Stimulated activated CD4-positive, alpha-beta T cell treated with anti-CD3 and anti-CD28 coated beads, Interleukin-1b, Interleukin-23, amount 100 ng/mL, for 48 hours (primary cell): ENCODE data around the gene PDLIM4.

Experiments used
- DNase-seq: peaks from one replicate; pipeline ENCODE4 v3.0.0-alpha.2; 2020

The PDLIM4 gene

GRCh38 chr5:132227485-132228240, 29.8 kb upstream of the PDLIM4 start, which contains the start of gene P4HA2:
P4HA2 (minus strand) TSS chr5:132227853; CDS start chr5:132218626, 9,227 bp downstream.
- DNase-seq = peak; percentile 47

- no peak for DNase-seq
These were observed 29.1 kb upstream of the PDLIM4 start for GRCh38 chr5:132228241-132229035.

DNA sequence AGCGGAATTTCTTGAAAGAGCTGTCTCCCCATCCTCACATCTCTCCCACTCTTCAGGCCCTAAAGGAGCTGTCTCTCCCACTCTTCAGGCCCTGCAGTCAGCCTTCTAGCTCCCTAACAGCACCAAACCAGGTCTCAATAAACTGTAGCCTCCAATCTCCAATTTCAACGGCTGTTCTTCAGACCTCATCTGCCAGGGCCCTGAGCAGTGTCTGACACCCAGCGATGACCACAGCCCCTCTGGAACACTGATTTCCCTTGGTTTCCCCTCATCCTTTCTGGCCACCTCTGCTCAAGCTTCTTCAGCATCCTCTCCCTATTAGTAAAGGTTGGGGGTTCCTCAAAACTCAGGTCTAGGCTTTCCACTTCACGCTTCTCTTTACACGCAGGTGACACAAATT, 28.3 kb upstream of the PDLIM4 start:
- no peak for DNase-seq

DNA sequence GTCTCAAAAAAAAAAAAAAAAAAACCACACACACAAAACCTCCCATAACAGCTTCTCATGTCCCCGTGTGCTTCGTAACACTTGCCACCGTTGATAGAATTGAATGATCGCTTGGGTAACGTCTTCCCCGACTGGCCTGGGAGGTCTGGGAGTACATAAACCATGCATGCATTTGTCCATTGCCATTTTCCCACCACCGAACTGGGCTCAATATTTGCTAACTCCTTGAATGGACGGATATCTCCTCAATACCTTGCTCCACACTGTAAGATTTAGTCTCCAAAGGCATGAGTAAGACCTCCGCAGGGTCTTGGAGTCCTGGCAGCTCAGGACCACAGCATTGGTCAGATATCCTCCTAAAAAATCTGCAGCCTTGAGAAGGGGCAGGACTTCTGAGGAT, 26.6 kb upstream of the PDLIM4 start:
- DNase-seq = no peak

- DNase-seq = no peak
These were observed 25.0 kb upstream of the PDLIM4 start for GRCh38 chr5:132232465-132232864.

DNA sequence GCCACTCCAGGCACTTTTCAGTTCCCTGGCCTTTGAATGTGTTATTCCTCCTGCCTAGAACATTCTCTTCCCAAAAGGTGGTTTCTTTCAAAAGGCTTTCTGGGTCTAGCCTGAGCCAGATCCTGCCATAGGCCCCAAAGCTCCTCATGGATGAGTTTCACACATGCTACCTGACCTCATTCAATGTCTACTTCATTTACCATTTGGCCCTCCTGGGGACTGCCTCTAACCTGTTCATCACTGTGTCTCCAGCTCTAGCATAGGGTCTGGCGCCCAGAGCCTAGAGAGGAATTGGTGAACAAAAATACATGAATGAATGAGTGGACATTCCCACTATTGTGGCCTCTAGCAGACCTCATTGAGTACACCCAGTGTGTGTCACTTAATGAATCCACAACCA, 24.4 kb upstream of the PDLIM4 start:
- DNase-seq = no peak

GRCh38 chr5:132233811-132234683, 23.4 kb upstream of the PDLIM4 start:
- no peak for DNase-seq

DNA sequence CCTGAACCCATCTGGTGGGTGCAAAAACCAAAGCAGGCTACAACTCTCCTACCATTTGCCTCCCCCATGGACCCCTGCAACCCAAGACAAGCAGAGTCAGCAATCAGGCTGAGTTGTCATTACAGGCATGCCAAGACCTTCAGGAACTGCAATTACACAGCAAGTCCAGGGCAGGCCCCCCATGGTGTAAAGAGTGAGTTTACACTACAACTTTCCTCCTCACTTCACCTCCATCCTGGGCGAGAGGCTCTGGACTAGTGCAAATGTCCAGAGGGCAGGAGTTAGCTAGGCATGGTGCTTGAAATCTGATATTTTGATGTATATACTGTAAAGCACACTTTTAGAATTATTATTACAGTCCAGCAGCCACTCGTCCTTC, 22.8 kb upstream of the PDLIM4 start:
- DNase-seq = no peak

DNA sequence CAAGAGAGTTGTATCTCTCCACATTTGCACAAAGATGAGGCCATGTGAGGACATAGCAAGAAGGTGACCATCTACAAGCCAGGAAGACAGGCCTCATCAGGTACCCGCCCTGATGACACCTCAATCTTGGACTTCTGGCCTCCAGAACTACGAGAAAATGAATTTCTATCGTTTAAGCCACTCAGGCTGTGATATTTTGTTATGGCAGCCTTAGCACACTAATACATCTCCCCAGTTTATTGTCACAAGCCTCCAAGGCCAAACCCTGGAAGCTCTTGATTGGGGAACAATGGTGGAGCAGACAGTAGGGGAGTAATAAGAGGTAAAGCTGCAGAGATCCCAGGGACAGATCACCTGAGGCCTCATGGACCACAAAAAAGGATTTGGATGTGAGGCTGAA, 22.2 kb upstream of the PDLIM4 start:
- DNase-seq = no peak

GRCh38 chr5:132237141-132237540, 20.4 kb upstream of the PDLIM4 start:
- DNase-seq = no peak

GRCh38 chr5:132237670-132238069, 19.8 kb upstream of the PDLIM4 start:
- DNase-seq = no peak

GRCh38 chr5:132238169-132238744, 19.2 kb upstream of the PDLIM4 start:
- DNase-seq = peak; percentile 77

GRCh38 chr5:132238901-132239500, 18.5 kb upstream of the PDLIM4 start:
- DNase-seq = no peak

GRCh38 chr5:132239776-132240175, 17.7 kb upstream of the PDLIM4 start:
- DNase-seq = no peak

GRCh38 chr5:132243366-132243977, 14.0 kb upstream of the PDLIM4 start:
- DNase-seq = no peak

DNA sequence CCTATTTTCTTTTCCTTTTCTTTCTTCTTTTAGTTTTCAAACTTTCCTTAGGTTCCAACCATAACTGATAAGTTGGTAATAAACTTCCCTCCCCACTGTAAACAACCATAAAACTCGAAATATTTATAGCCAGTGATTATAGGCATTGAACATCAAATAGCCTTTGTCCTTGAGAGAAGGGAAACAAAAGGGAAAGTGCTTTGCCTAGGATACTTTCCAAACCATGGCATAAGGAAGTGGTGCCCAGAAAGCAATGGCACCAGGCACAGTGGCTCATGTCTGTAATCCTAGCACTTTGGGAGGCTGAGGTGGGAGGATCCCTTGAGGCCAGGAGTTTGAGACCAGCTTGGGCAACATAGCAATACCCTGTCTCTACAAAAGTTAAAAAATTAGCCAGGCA, 11.9 kb upstream of the PDLIM4 start:
- DNase-seq = no peak

DNA sequence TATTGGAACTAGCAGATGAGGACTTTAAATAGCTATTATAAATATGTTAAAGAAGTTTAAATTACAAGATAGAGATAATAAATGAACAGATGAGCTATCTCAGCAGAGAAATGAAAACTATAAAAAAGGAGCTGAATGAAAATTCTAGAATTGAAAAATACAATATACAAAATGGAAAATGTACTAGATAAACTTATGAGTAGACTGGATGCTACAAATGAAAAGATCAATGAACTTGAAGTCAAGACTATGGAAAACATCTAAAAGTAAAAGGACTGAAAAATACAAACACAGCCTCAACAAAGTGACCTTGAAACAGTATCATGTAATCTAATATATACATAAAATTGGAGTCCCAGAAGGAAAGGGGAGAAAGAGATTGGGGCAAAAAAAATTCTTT, 10.7 kb upstream of the PDLIM4 start:
- no peak for DNase-seq

DNA sequence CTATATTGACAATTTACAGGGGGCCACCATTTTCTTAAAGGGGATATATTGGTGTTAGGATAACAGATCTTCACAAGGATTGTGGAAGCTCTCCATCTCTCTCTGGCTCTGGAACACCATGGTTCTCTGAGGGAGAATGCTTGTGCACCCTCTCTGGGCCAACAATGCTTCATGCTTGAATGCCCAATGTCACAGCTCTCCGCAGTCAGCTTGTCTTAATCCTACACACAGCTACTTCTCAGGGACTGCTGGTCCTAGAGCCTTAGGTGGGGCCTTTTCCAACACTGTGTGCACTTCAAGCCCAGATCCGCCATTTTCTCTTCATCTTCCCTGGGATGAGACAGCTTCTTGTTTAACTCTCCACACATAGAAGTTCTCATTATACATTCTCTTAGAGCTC, 6.9 kb upstream of the PDLIM4 start:
- no peak for DNase-seq

GRCh38 chr5:132251220-132251725, 6.2 kb upstream of the PDLIM4 start:
- DNase-seq = no peak

- no peak for DNase-seq
These were observed 4.5 kb upstream of the PDLIM4 start for GRCh38 chr5:132253008-132253441.

GRCh38 chr5:132253452-132254320, 3.8 kb upstream of the PDLIM4 start:
- no peak for DNase-seq
